ENCODE data around the gene TIMM44. TPM values are rescaled to one million over a fixed set of nuclear protein-coding genes. Genes with fewer than 3 reads are reported as not detected.
"Not testable (repeated sequence)": the region's sequence is repeated elsewhere in the genome, so short reads cannot be mapped to it uniquely, and the experiment has no call there.

TIMM44 gene
- total RNA-seq, 1 donor from 2014 or later = 80.7 TPM

DNA sequence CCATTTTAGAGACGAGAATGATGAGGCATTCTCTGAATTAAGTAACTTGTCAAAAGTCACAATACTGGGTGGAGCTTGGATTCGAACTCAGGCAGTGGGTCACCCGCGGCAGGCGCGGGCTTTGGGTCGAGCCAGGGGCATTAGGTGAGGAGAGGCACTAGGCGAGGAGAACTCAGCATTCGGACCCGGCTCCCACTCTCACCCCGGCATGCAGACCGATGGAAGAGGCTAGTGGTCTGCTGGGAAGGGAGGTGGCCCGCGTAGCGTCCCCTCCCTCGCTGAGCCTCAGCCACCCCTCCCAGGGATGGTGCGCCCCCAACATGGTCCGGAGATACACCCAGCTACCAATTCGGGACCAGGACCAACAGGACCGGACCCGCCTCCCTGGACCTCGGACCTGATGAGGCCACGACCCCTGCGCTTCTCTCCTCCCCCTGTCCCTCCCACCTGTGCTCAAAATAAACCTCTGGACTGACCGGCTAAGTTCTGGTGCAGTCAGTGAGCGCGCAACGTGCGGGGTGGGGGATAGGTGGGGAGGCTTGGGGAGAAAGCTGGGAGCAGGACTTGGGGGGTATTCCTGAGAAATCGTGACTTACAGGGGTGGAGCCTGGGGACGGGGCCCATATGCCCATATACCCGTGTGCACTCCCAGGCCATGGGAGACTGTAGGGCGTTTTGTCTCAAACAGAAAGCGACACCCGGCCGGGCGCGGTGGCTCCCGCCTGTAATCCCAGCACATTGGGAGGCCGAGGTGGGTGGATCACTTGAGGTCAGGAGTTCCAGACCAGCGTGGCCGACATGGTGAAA lies 24.6 kb downstream of the TIMM44 start:
- no peak overlapping the region for H3K27ac Mint-ChIP-seq
- no peaks in the 10 kb centered on the region for H3K9me3 Mint-ChIP-seq
- peaks cover 25% of the 10 kb centered on the region for H3K4me1 Mint-ChIP-seq
- peaks cover 46% of the 10 kb centered on the region for H3K27me3 Mint-ChIP-seq (ENCODE audit: low read depth)
- H3K4me3 Mint-ChIP-seq = peak overlapping the region; percentile 70
- H3K36me3 Mint-ChIP-seq = no peaks in the 10 kb centered on the region
- TF ChIP-seq, protein P1, sequence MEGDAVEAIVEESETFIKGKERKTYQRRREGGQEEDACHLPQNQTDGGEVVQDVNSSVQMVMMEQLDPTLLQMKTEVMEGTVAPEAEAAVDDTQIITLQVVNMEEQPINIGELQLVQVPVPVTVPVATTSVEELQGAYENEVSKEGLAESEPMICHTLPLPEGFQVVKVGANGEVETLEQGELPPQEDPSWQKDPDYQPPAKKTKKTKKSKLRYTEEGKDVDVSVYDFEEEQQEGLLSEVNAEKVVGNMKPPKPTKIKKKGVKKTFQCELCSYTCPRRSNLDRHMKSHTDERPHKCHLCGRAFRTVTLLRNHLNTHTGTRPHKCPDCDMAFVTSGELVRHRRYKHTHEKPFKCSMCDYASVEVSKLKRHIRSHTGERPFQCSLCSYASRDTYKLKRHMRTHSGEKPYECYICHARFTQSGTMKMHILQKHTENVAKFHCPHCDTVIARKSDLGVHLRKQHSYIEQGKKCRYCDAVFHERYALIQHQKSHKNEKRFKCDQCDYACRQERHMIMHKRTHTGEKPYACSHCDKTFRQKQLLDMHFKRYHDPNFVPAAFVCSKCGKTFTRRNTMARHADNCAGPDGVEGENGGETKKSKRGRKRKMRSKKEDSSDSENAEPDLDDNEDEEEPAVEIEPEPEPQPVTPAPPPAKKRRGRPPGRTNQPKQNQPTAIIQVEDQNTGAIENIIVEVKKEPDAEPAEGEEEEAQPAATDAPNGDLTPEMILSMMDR (IDR thresholded peaks at IDR 0.05; ENCODE audit: unreplicated experiment) = no peak
- peak in 1 of 2 experiments; percentile 16 for DNase-seq (ENCODE audit: low spot score in 2 of 2, unreplicated experiment in 2 of 2)

GRCh38 chr19:7918062-7918614 lies 25.3 kb downstream of the TIMM44 start:
- Mint-ChIP-seq H3K4me3 (peak overlapping the region; percentile 43), H3K4me1 (peaks cover 23% of the 10 kb centered on the region), H3K27me3 (ENCODE audit: low read depth) (peaks cover 50% of the 10 kb centered on the region)
- DNase-seq (ENCODE audit: low spot score in 2 of 2, unreplicated experiment in 2 of 2); H3K36me3 Mint-ChIP-seq; H3K27ac Mint-ChIP-seq; H3K9me3 Mint-ChIP-seq: not testable (repeated sequence)

- Mint-ChIP-seq H3K27me3 (ENCODE audit: low read depth) (peaks cover 52% of the 10 kb centered on the region), H3K9me3 (no peaks in the 10 kb centered on the region), H3K4me3 (peak overlapping the region; percentile 61), H3K36me3 (peaks cover 5% of the 10 kb centered on the region), H3K27ac (no peak overlapping the region), H3K4me1 (peaks cover 22% of the 10 kb centered on the region)
- peak; percentile 38 to 70 for DNase-seq (ENCODE audit: low spot score in 2 of 2, unreplicated experiment in 2 of 2)
- TF ChIP-seq, protein P1 (IDR thresholded peaks at IDR 0.05; ENCODE audit: unreplicated experiment) = no peak
Observed at GRCh38 chr19:7917267-7918061, 26.0 kb downstream of the TIMM44 start.

GRCh38 chr19:7916955-7917266 lies 26.6 kb downstream of the TIMM44 start:
- Mint-ChIP-seq H3K9me3 (no peaks in the 10 kb centered on the region), H3K27me3 (ENCODE audit: low read depth) (peaks cover 52% of the 10 kb centered on the region), H3K36me3 (peaks cover 7% of the 10 kb centered on the region), H3K4me1 (peaks cover 22% of the 10 kb centered on the region), H3K4me3 (peak overlapping the region; percentile 61), H3K27ac (no peak overlapping the region)
- TF ChIP-seq, protein P1 (IDR thresholded peaks at IDR 0.05; ENCODE audit: unreplicated experiment) = no peak
- DNase-seq (ENCODE audit: low spot score in 2 of 2, unreplicated experiment in 2 of 2) = no peak

DNA sequence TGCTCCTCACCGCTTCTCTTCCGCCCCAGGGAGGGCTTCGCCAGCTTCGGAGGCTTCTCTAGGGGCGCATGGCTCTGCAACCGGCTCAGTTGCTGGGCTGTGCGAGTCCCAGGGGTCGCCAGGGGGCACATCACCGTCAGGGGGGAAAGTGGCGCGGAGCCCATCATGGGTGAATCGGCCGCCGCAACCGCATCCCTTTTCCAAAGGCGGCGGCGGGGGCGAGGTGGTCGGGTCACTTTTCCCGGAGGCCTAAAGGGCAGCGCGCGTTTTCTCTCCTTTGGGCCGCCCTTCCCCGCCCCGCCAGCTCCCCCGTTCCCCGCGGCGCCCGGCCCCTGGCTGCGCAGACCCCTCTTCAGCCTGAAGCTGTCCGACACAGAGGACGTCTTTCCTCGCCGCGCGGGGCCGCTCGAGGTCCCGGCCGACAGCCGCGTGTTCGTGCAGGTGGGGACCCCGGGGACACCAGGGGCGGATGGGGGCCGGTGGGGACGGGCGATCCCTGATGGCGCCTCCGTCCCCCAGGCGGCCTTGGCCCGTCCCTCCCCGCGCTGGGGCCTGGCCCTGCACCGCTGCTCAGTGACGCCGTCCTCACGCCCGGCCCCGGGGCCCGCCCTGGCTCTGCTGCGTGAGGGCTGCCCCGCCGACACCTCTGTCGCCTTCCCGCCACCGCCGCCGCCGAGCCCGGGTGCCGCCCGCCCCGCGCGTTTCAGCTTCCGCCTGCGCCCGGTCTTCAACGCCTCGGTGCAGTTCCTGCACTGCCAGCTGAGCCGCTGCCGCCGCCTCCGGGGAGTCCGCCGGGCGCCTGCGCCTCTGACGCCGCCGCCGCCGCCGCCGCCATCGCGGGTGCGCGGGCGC lies 27.1 kb downstream of the TIMM44 start:
- TF ChIP-seq, protein P1 (IDR thresholded peaks at IDR 0.05; ENCODE audit: unreplicated experiment) = no peak
- no peaks in the 10 kb centered on the region for H3K9me3 Mint-ChIP-seq
- peaks cover 52% of the 10 kb centered on the region for H3K27me3 Mint-ChIP-seq (ENCODE audit: low read depth)
- DNase-seq (ENCODE audit: low spot score in 2 of 2, unreplicated experiment in 2 of 2) = peak; percentile 26 to 51
- peak overlapping the region; percentile 34 for H3K4me3 Mint-ChIP-seq
- H3K27ac Mint-ChIP-seq = no peak overlapping the region
- peaks cover 9% of the 10 kb centered on the region for H3K36me3 Mint-ChIP-seq
- peaks cover 20% of the 10 kb centered on the region for H3K4me1 Mint-ChIP-seq

All from mesothelial cell of epicardium (in vitro differentiated cells).